ENCODE results near the gene BSND. TPM values are rescaled to one million over a fixed set of nuclear protein-coding genes. Genes with fewer than 3 reads are reported as not detected.

BSND gene
- total and polyA plus RNA-seq, 9 of the 15 experiments (the other 6 are each of a cell fraction or from before 2014, with no cell fraction given): not detected

- POLR2A ChIA-PET: no interaction called here
- Histone ChIP-seq H3K9me1 (ENCODE audit: control insufficient read depth, insufficient read depth, low read length) (no peaks in the 10 kb centered on the region), H2AFZ (ENCODE audit: low read depth, low read length) (no peak overlapping the region), H3K4me3 (no peak overlapping the region), H3K9me3 (replicated peaks; ENCODE audit: control insufficient read depth, insufficient read depth, low read depth, low read length) (no peaks in the 10 kb centered on the region), H3K27ac (ENCODE audit: extremely low read depth, low read depth, low read length) (no peak overlapping the region), H3K79me2 (ENCODE audit: control insufficient read depth, insufficient read depth, low read length) (peaks cover 2% of the 10 kb centered on the region; the same call in 2 of the 3 replicates), H3K4me2 (ENCODE audit: insufficient read depth, low read length) (no peak overlapping the region), H3K4me1 (replicated peaks in 1 of 2; ENCODE audit: control insufficient read depth in 2 of 2, insufficient read depth in 2 of 2, low read length in 2 of 2) (peaks cover 0 to under 1% of the 10 kb centered on the region in 2 experiments; a peak in 2 of 5 replicates), H3K36me3 (ENCODE audit: control insufficient read depth, insufficient read depth, low read length) (peaks cover 94% of the 10 kb centered on the region; the same call in 2 of the 3 replicates), H3K9ac (ENCODE audit: insufficient read depth in 1 of 2, low read depth in 2 of 2, low read length in 2 of 2) (no peak overlapping the region), H3K27me3 (ENCODE audit: control insufficient read depth in 2 of 2, insufficient read depth in 2 of 2, low read length in 2 of 2) (no peaks in the 10 kb centered on the region), H4K20me1 (replicated peaks; ENCODE audit: control insufficient read depth, insufficient read depth, low read length) (no peaks in the 10 kb centered on the region)
- in situ Hi-C loops (cut with MboI): no loop called here
- intact Hi-C loops (cut with micrococcal nuclease): no loop called here
- CTCF ChIA-PET (ENCODE audit: low intra/inter-chr PET ratio): no interaction called here
- WGBS (ENCODE audit: insufficient coverage, low coverage, missing lambda C conversion rate): 84% methylated on average over 13 of the region's 42 CpGs
- DNase-seq (ENCODE audit: extremely low read depth in 1 of 4, low spot score in 3 of 4) (no peak), FAIRE-seq (no peak), ATAC-seq (no peak)
- no TSS peak for BruUV-seq (replicated peaks)
- no peak for TF ChIP-seq PYGO2 (tag; IDR thresholded peaks at IDR 0.05)
- no peak for TF ChIP-seq FIP1L1 (IDR thresholded peaks at IDR 0.05; ENCODE audit: low read depth, low read length, poor library complexity, severe bottlenecking)
- TF ChIP-seq THRA (IDR thresholded peaks at IDR 0.05): no peak
- no peak for TF ChIP-seq ETV1 (tag; conservative IDR thresholded peaks at IDR 0.05; ENCODE audit: low read depth)
- TF ChIP-seq TCF15 (CRISPR knock-in tag; IDR thresholded peaks at IDR 0.05): no peak
- no peak for TF ChIP-seq ZBTB40 (IDR thresholded peaks at IDR 0.05)
- TF ChIP-seq ZBTB40 (CRISPR knock-in tag; IDR thresholded peaks at IDR 0.05): no peak
- no peak for TF ChIP-seq PCBP2 (IDR thresholded peaks at IDR 0.05; ENCODE audit: low read depth, low read length, poor library complexity, severe bottlenecking)
- TF ChIP-seq CREM (IDR thresholded peaks at IDR 0.05; ENCODE audit: low read depth): no peak
- TF ChIP-seq ZNF263 (CRISPR knock-in tag; IDR thresholded peaks at IDR 0.05; ENCODE audit: borderline replicate concordance): no peak
Observed at GRCh38 chr1:55055951-55056631, 57.4 kb downstream of the BSND start.
